DMS79 (cell line): ENCODE data around the gene CFAP70.

Experiments used
- DNase-seq: peaks from one replicate; lab custom pipeline; 2025; lab: John Stamatoyannopoulos, UW

CFAP70 gene

GRCh38 chr10:73252445-73253224 lies 106.0 kb downstream of the CFAP70 start, which contains the start of gene MRPS16:
MRPS16 (minus strand) TSS chr10:73252644; CDS start chr10:73252482, 162 bp downstream.
- DNase-seq: peak; percentile 87

DNA sequence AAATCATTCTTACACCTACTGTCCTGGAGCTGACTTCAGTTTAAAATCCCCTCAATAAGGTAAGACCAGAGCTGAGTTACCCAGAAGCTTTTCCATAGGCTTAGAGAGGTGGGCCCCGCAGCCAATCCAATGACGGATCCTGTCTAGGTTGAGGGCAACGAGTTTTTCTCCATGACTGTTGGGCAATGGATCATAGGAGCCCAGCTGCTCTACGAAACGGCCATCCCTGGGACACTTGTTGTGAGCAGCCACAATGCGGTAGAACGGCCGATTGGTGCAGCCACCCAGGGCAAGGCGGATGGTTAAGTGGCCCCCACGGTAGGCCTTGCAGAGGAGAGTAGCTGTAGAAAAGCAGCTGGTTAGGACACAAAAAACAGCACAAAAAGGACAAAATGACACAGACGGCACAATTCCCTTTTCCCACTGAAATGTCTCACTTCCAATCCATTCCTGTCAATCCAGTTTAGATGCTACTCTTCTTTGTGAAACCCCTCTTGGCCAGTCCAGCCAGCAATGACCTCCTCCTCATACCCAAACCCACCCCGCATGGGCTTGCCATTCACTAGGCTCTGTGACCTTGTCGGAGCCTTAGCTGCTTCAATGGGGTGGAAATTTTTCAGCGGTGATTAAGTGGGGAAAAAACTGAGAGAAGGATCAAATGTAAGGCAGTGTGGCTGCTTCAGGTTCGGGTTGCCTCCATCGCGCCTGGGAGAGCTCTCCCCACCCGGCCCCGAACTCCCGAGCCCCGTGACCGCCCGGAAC lies 106.8 kb downstream of the CFAP70 start:
- DNase-seq: no peak

DNA sequence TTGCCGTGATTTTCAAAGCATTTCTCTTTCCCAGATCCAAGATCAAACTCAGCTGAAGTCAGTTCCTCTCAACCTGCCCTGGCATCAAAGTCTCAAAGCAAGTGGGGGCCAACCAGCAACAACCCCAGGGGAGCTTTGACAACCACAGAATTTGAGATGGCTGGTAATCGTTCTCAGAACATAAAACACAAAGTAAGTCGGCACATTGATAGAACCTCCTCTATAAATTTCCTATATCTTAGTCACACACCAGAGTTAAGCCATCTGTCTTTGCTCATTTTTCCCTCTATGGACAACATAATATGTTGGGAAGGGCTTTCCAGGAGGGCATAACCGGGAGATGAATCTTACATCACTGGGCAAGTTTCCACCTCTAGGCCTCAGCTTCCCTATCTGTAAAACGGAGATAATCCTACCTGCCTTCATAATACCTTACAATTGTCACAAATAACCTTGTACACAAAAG lies 110.4 kb downstream of the CFAP70 start:
- no peak for DNase-seq

- DNase-seq: no peak
These were observed 111.0 kb downstream of the CFAP70 start for GRCh38 chr10:73247509-73248258.

- peak; percentile 71 for DNase-seq
These were observed 111.8 kb downstream of the CFAP70 start, which contains the start of gene DNAJC9 for GRCh38 chr10:73246646-73247508. DNAJC9 (minus strand) TSS chr10:73247255; CDS start chr10:73247189, 66 bp downstream.

DNA sequence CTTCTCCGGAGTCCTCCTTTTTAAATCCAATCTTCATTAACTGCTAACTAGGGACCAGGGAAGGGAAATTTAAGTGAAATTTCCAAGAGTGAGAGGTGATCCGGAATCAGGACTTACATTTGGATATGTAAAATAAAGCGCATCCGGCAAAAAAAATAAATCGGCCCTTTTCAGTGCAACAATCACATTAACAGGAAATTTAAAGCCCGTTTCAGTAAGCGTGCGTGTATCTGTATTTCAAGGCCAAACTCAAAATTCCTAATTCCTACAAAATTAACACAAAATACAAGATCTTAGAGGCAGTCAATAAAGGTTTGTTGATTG lies 112.4 kb downstream of the CFAP70 start:
- no peak for DNase-seq

DNA sequence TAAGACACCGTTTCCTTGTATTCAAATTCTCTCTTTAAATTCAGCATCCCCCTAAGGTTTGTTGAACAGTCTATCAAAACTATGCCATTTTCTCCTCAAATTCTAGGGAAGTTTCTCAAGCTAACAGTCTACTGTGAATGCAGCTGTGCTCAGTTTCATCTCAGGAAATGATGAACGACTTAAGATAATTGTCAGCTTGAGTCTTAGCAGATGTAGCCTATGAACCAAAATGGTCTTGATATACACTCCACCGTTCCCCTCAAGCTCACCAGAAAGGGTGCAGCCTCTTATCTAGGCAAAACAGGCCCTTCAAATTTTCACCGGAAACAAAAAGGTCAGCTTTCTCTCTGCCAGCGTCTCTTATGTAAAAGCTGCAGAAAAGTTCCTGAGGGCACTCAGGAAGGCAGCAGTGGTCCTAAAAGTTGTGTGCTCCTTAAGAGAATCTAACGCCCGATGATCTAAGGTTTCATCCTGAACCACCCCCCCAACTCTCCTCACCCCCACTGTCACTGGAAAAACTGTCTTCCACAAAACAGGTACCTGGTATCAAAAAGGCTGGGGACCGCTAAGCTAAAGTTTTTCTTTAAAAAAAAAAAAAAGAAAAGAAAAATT lies 113.7 kb downstream of the CFAP70 start:
- DNase-seq: no peak

DNA sequence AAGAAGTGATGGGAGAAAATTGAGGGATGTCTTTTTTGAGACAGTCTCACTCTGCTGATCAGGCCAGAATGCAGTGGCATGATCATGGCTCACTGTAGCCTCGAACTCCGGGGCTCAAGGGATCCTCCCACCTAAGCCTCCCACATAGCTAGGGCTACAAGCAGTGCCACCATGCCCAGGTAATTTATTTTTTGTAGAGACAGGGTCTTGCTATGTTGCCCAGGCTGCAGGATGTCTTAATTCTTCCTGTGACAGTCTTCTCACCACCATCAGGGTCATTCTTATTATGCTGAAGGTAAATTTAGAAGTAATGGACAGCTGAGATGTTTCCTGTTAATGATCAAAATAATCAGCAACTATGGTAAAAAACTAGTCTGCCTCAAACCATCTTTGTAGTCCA lies 118.8 kb downstream of the CFAP70 start:
- no peak for DNase-seq

DNA sequence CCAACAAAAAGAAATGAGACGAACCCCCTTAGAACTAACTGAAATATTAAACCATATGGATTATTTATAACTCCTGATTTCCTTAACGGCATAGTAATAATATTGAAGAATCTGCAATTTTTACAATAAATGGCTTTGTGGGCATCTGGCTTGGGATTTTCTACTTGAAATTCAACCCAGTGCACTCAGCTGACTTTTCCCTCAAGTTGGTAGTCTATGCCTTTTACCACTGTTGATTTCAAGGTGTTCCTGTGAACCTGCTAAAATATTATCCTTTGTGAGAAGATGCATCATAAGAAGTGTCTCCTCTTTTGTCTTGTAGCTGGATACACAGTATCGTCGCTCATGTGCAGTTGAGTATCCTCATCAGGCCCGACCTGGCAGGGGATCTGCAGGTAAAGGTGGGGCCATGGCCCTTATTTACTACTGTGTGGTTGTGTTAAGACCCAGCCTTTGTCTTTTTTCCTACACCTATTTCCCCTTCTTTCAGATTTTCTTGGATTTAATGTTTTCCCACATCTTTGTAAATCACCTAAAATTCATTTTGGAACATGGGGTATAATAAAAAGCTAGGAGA lies 119.6 kb downstream of the CFAP70 start:
- DNase-seq: no peak

GRCh38 chr10:73234695-73235094 lies 124.0 kb downstream of the CFAP70 start:
- DNase-seq: no peak

DNA sequence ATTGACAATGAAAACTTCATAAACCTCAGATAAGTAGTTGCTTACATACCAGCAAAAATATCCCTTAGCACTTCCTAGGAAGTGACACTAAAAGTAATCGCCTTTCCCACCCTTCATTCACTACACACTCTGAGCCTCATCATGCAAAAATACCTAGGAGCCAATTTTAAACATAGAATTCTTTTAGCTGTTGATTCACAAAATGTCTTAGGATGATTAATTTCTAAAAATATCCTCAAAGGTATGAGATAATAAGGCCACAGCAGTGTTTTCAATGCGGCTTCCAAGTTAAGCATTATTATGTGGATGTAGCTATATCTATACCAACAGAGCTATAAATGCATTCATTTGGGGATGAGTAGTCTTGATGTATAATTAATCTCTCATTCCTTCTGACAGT lies 124.8 kb downstream of the CFAP70 start:
- no peak for DNase-seq

DNA sequence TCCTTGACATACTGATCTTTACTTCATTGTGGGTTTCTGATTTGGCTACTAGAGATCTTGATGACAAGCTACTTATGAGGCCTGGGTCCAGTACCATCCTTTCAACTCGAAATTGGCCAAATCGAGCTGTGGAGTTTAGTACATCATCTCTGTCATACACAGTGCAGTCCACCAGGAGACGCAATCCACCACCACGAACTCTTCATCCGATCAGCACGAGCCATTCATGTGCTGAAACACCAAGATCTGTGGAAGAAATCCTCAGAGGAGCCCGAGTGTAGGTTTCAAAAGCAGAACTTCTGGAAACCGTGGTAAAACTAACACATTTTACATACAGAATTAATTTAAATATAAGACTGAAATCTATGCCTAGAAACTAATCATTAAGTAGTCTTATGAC lies 125.8 kb downstream of the CFAP70 start:
- DNase-seq: no peak

- no peak for DNase-seq
These were observed 129.1 kb downstream of the CFAP70 start for GRCh38 chr10:73229567-73229966.

GRCh38 chr10:73228247-73228646 lies 130.4 kb downstream of the CFAP70 start:
- DNase-seq: no peak

DNA sequence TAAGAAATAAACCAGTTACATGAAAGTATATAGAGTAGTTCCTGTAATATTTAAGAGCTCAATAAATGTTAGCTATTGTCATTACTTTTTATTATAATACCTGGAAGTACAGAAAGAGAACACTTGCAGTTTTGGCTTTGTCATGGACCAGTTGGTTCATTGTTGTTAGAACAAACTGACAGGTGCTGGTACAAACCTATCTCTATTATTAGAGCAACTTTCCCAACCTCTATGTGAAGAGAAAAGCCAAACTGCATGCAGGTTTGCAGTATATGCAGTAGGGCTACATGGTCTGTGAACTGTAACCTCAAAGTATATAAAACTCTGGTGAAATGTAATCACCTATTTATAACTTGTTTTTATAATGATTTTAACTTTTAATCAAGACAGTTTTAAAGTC lies 132.0 kb downstream of the CFAP70 start:
- DNase-seq: no peak

GRCh38 chr10:73225518-73225917 lies 133.1 kb downstream of the CFAP70 start:
- DNase-seq: no peak

DNA sequence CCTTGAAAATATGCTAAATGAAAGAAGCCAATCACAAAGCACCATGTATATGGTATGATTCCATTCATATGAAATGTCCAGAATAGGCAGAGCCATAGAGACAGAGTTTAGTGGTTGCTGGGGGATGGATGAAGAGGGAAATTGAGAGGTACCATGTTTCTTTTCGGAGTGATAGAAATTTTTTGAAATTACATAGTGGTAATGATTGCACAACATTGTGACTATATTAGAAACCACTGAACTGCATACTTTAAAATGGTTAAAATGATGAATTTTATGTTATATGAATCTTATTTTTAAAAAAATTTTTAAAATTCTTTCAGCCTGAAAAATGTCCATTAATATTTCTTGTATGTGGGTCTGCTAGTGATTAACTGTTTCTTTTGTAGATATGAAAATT lies 137.7 kb downstream of the CFAP70 start:
- no peak for DNase-seq

DNA sequence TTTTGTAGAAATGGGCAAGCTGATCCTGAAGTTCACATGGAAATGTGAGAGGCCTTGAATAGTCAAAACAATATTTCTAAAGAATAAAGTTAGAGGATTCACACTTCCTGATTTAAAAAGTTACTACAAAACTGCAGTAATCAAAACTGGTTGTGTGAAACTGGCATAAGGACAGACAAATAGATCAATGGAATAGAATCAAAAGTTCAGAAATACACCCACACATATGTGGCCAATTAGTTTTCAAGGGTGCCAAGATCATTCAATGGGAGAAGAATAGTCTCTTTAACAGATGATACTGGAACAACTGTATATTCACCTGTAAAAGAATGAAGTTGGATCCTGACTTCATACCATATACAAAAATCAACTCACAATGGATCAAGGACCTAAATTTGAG lies 139.3 kb downstream of the CFAP70 start:
- DNase-seq: no peak

- no peak for DNase-seq
These were observed 140.1 kb downstream of the CFAP70 start for GRCh38 chr10:73218431-73219191.

DNA sequence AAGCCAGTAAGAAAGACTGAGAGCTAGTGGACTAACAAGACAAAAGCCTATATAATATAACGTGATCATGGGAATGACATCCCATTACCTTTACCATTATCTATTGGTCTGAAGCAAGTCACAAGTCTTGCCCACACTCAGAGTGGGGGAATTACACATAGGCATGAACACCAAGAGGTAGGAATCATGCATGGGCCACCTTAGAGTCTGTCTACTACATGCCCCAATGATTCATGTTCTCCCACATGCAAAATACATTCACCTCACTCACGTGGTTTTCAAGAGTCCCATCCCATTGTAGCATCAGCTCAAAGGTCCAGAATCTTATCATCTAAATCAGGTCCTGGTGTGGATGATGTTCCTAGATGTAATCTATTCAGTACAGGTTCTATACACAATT lies 141.0 kb downstream of the CFAP70 start:
- DNase-seq: no peak
